ENCODE data around the gene CLDN10. TPM values are rescaled to one million over a fixed set of nuclear protein-coding genes. Genes with fewer than 3 reads are reported as not detected.

CLDN10 gene
- total RNA-seq, 2 donors from 2014 or later, result 72.8 to 228 TPM

GRCh38 chr13:95507991-95508390, 44.5 kb upstream of the CLDN10 start:
- intact Hi-C loops (cut with DNase I), result no loop called here
- Histone ChIP-seq H3K27me3 (no peaks in the 10 kb centered on the region), H3K4me1 (peaks cover 9% of the 10 kb centered on the region), H3K27ac (no peak overlapping the region), H3K9me3 (no peaks in the 10 kb centered on the region), H3K4me3 (no peak overlapping the region), H3K36me3 (replicated peaks in 1 of 2; ENCODE audit: insufficient read depth in 1 of 2, low read depth in 2 of 2) (no peaks in the 10 kb centered on the region)
- 39 to 88% methylated on average over 1 of the region's 1 CpG for WGBS, 2 donors
- no peak for DNase-seq
- TF ChIP-seq, protein P1, sequence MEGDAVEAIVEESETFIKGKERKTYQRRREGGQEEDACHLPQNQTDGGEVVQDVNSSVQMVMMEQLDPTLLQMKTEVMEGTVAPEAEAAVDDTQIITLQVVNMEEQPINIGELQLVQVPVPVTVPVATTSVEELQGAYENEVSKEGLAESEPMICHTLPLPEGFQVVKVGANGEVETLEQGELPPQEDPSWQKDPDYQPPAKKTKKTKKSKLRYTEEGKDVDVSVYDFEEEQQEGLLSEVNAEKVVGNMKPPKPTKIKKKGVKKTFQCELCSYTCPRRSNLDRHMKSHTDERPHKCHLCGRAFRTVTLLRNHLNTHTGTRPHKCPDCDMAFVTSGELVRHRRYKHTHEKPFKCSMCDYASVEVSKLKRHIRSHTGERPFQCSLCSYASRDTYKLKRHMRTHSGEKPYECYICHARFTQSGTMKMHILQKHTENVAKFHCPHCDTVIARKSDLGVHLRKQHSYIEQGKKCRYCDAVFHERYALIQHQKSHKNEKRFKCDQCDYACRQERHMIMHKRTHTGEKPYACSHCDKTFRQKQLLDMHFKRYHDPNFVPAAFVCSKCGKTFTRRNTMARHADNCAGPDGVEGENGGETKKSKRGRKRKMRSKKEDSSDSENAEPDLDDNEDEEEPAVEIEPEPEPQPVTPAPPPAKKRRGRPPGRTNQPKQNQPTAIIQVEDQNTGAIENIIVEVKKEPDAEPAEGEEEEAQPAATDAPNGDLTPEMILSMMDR (IDR thresholded peaks at IDR 0.05), result no peak
- no peak for TF ChIP-seq POLR2A (IDR thresholded peaks at IDR 0.05)
- ATAC-seq, result no peak

DNA sequence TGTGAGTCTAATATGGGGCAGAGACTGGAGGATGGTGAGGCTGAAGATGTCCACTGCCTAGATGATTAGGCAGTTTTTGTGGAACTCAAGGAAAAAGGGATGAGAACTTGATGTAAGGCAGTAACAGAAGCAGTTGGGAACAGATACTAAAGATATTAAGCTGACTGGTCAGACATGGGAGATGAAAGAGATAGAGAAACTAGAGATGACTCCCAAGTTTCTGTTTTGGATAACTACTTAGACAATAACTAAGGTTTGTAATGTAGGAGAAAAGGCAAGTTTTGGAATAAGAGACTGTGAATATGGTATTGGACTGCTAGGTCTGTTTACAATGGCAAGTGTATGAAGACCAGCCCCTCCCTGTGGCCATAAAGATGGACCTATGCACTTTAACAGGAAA, 43.5 kb upstream of the CLDN10 start:
- no peaks in the 10 kb centered on the region for H3K9me3 ChIP-seq
- H3K36me3 ChIP-seq (replicated peaks in 1 of 2; ENCODE audit: insufficient read depth in 1 of 2, low read depth in 2 of 2), result no peaks in the 10 kb centered on the region
- no peaks in the 10 kb centered on the region for H3K27me3 ChIP-seq
- no peak overlapping the region for H3K4me3 ChIP-seq
- H3K4me1 ChIP-seq, result peaks cover 9% of the 10 kb centered on the region
- no peak overlapping the region for H3K27ac ChIP-seq
- ATAC-seq (no peak), DNase-seq (no peak)
- TF ChIP-seq POLR2A (IDR thresholded peaks at IDR 0.05), result no peak
- TF ChIP-seq, protein P1 (IDR thresholded peaks at IDR 0.05), result no peak
- intact Hi-C loops (cut with DNase I), result no loop called here

DNA sequence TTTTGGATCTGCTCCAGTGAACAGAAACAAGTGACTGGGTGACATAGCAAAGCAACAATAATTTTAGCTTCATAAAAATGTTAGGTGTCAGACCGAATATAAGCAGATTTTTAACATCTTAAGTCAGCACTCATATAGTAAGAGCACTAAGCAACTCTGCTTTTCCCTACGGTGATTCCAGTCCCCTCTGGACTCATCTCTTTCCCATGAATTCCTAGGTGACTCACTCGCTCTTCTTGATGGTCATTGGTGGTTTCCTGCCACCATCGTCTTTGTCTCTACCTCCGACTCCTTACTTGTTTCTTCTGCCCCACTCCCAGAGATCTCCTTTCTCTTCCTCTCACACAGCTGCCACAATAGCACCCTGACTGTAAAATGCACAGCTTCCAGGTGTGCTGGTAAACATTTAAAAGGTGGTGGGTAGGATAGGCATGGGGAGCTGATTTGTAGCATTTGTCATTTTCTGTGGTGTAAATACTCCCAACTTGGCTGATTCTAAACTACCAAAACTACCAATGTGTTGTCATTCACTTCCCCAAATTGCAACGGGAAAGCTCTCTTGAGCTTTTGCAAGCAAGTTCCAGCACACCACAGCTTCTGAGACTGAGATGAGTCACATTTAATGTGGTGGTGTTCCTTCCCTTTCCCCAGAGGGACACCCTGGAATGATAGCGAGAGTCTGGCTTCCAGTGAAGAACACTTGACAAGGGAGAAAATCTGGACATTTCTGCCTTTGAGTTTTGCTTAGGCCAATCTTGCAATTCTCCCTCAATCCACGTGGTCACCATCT, 42.8 kb upstream of the CLDN10 start:
- 78 to 84% methylated on average over 8 of the region's 8 CpGs for WGBS, 2 donors
- no peaks in the 10 kb centered on the region for H3K36me3 ChIP-seq (replicated peaks in 1 of 2; ENCODE audit: insufficient read depth in 1 of 2, low read depth in 2 of 2)
- intact Hi-C loops (cut with DNase I), result no loop called here
- no peak overlapping the region for H3K27ac ChIP-seq
- no peaks in the 10 kb centered on the region for H3K9me3 ChIP-seq
- ATAC-seq (no peak), DNase-seq (no peak)
- peaks cover 9% of the 10 kb centered on the region for H3K4me1 ChIP-seq
- H3K4me3 ChIP-seq, result no peak overlapping the region
- TF ChIP-seq, protein P1 (IDR thresholded peaks at IDR 0.05), result no peak
- TF ChIP-seq POLR2A (IDR thresholded peaks at IDR 0.05), result no peak
- H3K27me3 ChIP-seq, result no peaks in the 10 kb centered on the region

GRCh38 chr13:95510950-95511349, 41.6 kb upstream of the CLDN10 start:
- no peaks in the 10 kb centered on the region for H3K27me3 ChIP-seq
- H3K27ac ChIP-seq, result no peak overlapping the region
- H3K4me3 ChIP-seq, result no peak overlapping the region
- no peak for ATAC-seq
- peaks cover 9% of the 10 kb centered on the region for H3K4me1 ChIP-seq
- intact Hi-C loops (cut with DNase I), result no loop called here
- no peaks in the 10 kb centered on the region for H3K36me3 ChIP-seq (replicated peaks in 1 of 2; ENCODE audit: insufficient read depth in 1 of 2, low read depth in 2 of 2)
- TF ChIP-seq, protein P1 (IDR thresholded peaks at IDR 0.05), result no peak
- no peak for TF ChIP-seq POLR2A (IDR thresholded peaks at IDR 0.05)
- DNase-seq, result no peak
- no peaks in the 10 kb centered on the region for H3K9me3 ChIP-seq
- 97 to 100% methylated on average over 1 of the region's 1 CpG for WGBS, 2 donors

- 80 to 91% methylated on average over 3 of the region's 3 CpGs for WGBS, 2 donors
These were observed 40.1 kb upstream of the CLDN10 start for GRCh38 chr13:95512424-95512823.

More at GRCh38 chr13:95512424-95512823, 40.1 kb upstream of the CLDN10 start:
- Histone ChIP-seq H3K4me1 (peaks cover 15% of the 10 kb centered on the region), H3K4me3 (no peak overlapping the region), H3K27me3 (no peaks in the 10 kb centered on the region), H3K27ac (no peak overlapping the region), H3K9me3 (no peaks in the 10 kb centered on the region), H3K36me3 (replicated peaks in 1 of 2; ENCODE audit: insufficient read depth in 1 of 2, low read depth in 2 of 2) (no peaks in the 10 kb centered on the region)
- intact Hi-C loops (cut with DNase I), result no loop called here
- TF ChIP-seq, protein P1 (IDR thresholded peaks at IDR 0.05), result no peak
- TF ChIP-seq POLR2A (IDR thresholded peaks at IDR 0.05), result no peak
- no peak for DNase-seq
- ATAC-seq, result no peak
